CD14-positive monocyte (primary cell): ENCODE measurements around the gene MYOC. TPM values are rescaled to one million over a fixed set of nuclear protein-coding genes. Genes with fewer than 3 reads are reported as not detected.

ENCODE experiments used
- DNase-seq, 3 donors: peaks; one replicate each; pipeline ENCODE4 v3.0.0-alpha.2; 2011 to 2022
- H2AFZ ChIP-seq: 2 replicates; pipeline ENCODE4 v1.6.0; 2012; ENCODE audit warnings: mild to moderate bottlenecking, low read depth, low read length, inconsistent platforms; ENCODE audit not compliant: insufficient read depth, poor library complexity, severe bottlenecking
- H3K27ac ChIP-seq, 2 donors: 1 replicate in 1 of 2; 2 replicates in 1 of 2; pipeline ENCODE4 v1.5.1; 2012 to 2013; ENCODE audit warnings: low read length in 2 of 2, control low read depth in 1 of 2, inconsistent platforms in 1 of 2, low read depth in 1 of 2, mild to moderate bottlenecking in 1 of 2
- H3K27me3 ChIP-seq, 2 donors: one replicate each; pipeline versions ENCODE4 v1.6.0 to v1.6.1; 2011 to 2013; ENCODE audit warnings: low read length in 2 of 2; ENCODE audit not compliant: control insufficient read depth in 2 of 2, insufficient read depth in 2 of 2
- H3K36me3 ChIP-seq, 2 donors: replicated peaks in 1 of 2; 1 replicate in 1 of 2; 2 replicates in 1 of 2; pipeline versions ENCODE4 v1.5.1 to v1.6.1; 2012 to 2013; ENCODE audit warnings: low read length in 2 of 2, control low read depth in 1 of 2, inconsistent platforms in 1 of 2, mild to moderate bottlenecking in 1 of 2; ENCODE audit not compliant: insufficient read depth in 2 of 2, control insufficient read depth in 1 of 2
- H3K4me1 ChIP-seq, 2 donors: 1 replicate in 1 of 2; 2 replicates in 1 of 2; pipeline versions ENCODE4 v1.5.1 to v1.6.1; 2012 to 2013; ENCODE audit warnings: low read length in 2 of 2, control low read depth in 1 of 2, inconsistent platforms in 1 of 2, mild to moderate bottlenecking in 1 of 2, moderate library complexity in 1 of 2; ENCODE audit not compliant: insufficient read depth in 2 of 2, control insufficient read depth in 1 of 2
- H3K4me2 ChIP-seq: replicated peaks from 2 replicates; pipeline ENCODE3; 2012; ENCODE audit warnings: low read length, moderate library complexity, mild to moderate bottlenecking; ENCODE audit not compliant: poor library complexity, severe bottlenecking; ENCODE audit errors: extremely low read depth
- H3K4me3 ChIP-seq, 3 experiments: fragments of 200-600 bp in 1 of 3; sonication (generic) in 1 of 3; replicated peaks in 1 of 3; 1 replicate in 2 of 3; 2 replicates in 1 of 3; pipeline ENCODE4 v1.5.1; 2011 to 2013; ENCODE audit warnings: low read length in 3 of 3, mild to moderate bottlenecking in 3 of 3, control low read depth in 2 of 3, low read depth in 2 of 3, inconsistent platforms in 1 of 3, moderate library complexity in 1 of 3
- H3K79me2 ChIP-seq: 2 replicates; pipeline ENCODE4 v1.6.0; 2012; ENCODE audit warnings: mild to moderate bottlenecking, control low read depth, inconsistent platforms, low read length, moderate library complexity; ENCODE audit not compliant: insufficient read depth
- H3K9ac ChIP-seq: 2 replicates; pipeline ENCODE4 v1.6.0; 2017; ENCODE audit warnings: low read length, mild to moderate bottlenecking; ENCODE audit not compliant: insufficient read depth, poor library complexity, severe bottlenecking
- H3K9me3 ChIP-seq, 2 donors: replicated peaks in 1 of 2; 1 replicate in 1 of 2; 2 replicates in 1 of 2; pipeline versions ENCODE4 v1.5.1 to v1.6.1; 2012 to 2013; ENCODE audit warnings: low read length in 2 of 2, control low read depth in 1 of 2; ENCODE audit not compliant: control insufficient read depth in 1 of 2, insufficient read depth in 1 of 2
- H4K20me1 ChIP-seq: 2 replicates; pipeline ENCODE4 v1.6.0; 2012; ENCODE audit warnings: mild to moderate bottlenecking, low read length, control low read depth, moderate library complexity; ENCODE audit not compliant: insufficient read depth
- H3K27ac Mint-ChIP-seq, 7 donors: one replicate each; pipeline ENCODE4 v1.8.0; 2020; ENCODE audit warnings: mild to moderate bottlenecking in 7 of 7, mixed read lengths in 7 of 7, moderate library complexity in 6 of 7, inconsistent platforms in 2 of 7
- H3K27me3 Mint-ChIP-seq, 3 donors: one replicate each; pipeline ENCODE4 v1.8.0; 2021 to 2022; ENCODE audit warnings: low read depth in 3 of 3, mild to moderate bottlenecking in 3 of 3, mixed read lengths in 3 of 3, moderate library complexity in 3 of 3, inconsistent platforms in 1 of 3
- H3K36me3 Mint-ChIP-seq, 2 donors: one replicate each; pipeline ENCODE4 v1.8.0; 2020; ENCODE audit warnings: mixed read lengths in 2 of 2, inconsistent platforms in 1 of 2, mild to moderate bottlenecking in 1 of 2
- H3K4me1 Mint-ChIP-seq: one replicate; pipeline ENCODE4 v1.8.0; 2020; ENCODE audit warnings: mild to moderate bottlenecking, mixed read lengths
- H3K4me3 Mint-ChIP-seq, 2 donors: one replicate each; pipeline ENCODE4 v1.8.0; 2020; ENCODE audit warnings: mild to moderate bottlenecking in 2 of 2, mixed read lengths in 2 of 2, moderate library complexity in 1 of 2
- H3K9me3 Mint-ChIP-seq, 7 donors: one replicate each; pipeline ENCODE4 v1.8.0; 2020 to 2022; ENCODE audit warnings: mixed read lengths in 7 of 7, mild to moderate bottlenecking in 6 of 7, moderate library complexity in 6 of 7, inconsistent platforms in 2 of 7
- WGBS: methylation state at CpG from one replicate; pipeline ENCODE4 v1.1.5; 2013; ENCODE audit warnings: missing lambda C conversion rate; ENCODE audit not compliant: insufficient coverage; 5-methylcytosine and 5-hydroxymethylcytosine counted together
- intact Hi-C, 2 donors: fragments of 100-400 bp; cut with micrococcal nuclease; formaldehyde crosslinking; loops; one replicate each; pipeline versions ENCODE4 v1.15.0 to v1.15.1; 2023
- polyA plus RNA-seq, 3 donors: library from polyadenylated mRNA; depleted of rRNA in 1 of 3; unstranded in 2 of 3; stranded (reverse) in 1 of 3; fragments of 300-500 nt in 2 of 3; fragments of >200 nt in 1 of 3; fragmentation: Illumina TruSeq in 2 of 3; gene quantifications; 1 replicate in 2 of 3; 2 replicates in 1 of 3; pipeline ENCODE4 v1.2.3, GENCODE V29; 2012 to 2021
- TF ChIP-seq, protein P1 (sequence below): fragments of 200-600 bp; IDR thresholded peaks from one replicate; pipeline ENCODE4 v1.8.0; 2022; ENCODE audit warnings: antibody characterized with exemption, mild to moderate bottlenecking

The MYOC gene
- polyA plus RNA-seq, 3 donors: not detected

DNA sequence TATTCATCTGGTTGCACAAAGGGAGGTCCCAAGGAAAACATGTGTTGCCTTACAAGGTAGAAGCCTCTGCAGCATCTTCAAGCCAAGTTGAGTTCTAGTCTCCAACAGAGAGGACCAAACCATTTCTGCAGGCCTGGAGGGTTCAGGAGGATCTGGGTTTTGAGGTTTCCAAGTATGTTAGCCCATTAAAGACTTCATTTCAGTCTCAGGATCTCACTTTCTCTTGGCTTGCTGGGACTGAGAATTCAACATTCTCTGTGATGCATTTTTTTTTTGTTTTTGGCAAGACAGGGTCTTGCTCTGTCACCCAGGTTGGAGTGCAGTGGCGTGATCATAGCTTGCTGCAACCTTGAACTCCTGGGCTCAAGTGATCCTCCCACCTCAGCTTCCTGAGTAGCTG is 39.2 kb downstream of the MYOC start:
- TF ChIP-seq, protein P1, sequence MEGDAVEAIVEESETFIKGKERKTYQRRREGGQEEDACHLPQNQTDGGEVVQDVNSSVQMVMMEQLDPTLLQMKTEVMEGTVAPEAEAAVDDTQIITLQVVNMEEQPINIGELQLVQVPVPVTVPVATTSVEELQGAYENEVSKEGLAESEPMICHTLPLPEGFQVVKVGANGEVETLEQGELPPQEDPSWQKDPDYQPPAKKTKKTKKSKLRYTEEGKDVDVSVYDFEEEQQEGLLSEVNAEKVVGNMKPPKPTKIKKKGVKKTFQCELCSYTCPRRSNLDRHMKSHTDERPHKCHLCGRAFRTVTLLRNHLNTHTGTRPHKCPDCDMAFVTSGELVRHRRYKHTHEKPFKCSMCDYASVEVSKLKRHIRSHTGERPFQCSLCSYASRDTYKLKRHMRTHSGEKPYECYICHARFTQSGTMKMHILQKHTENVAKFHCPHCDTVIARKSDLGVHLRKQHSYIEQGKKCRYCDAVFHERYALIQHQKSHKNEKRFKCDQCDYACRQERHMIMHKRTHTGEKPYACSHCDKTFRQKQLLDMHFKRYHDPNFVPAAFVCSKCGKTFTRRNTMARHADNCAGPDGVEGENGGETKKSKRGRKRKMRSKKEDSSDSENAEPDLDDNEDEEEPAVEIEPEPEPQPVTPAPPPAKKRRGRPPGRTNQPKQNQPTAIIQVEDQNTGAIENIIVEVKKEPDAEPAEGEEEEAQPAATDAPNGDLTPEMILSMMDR: no peak
- H3K9me3 Mint-ChIP-seq: peaks cover 0 to 10% (median 2%) of the 10 kb centered on the region in 7 donors
- Histone ChIP-seq H2AFZ (no peak overlapping the region), H3K9me3 (peaks cover 0 to 5% of the 10 kb centered on the region in 2 donors), H3K27ac (no peak overlapping the region), H3K27me3 (no peaks in the 10 kb centered on the region), H3K9ac (no peak overlapping the region), H3K4me3 (no peak overlapping the region), H3K4me2 (no peak overlapping the region), H3K4me1 (peaks cover 0 to 6% of the 10 kb centered on the region in 2 donors), H3K79me2 (no peaks in the 10 kb centered on the region), H4K20me1 (no peaks in the 10 kb centered on the region), H3K36me3 (no peaks in the 10 kb centered on the region)
- no peak overlapping the region for H3K4me3 Mint-ChIP-seq
- peaks cover 8% of the 10 kb centered on the region for H3K4me1 Mint-ChIP-seq
- intact Hi-C loops: no loop called here
- WGBS: 86% methylated on average over 1 of the region's 1 CpG
- no peak overlapping the region for H3K27ac Mint-ChIP-seq
- no peak for DNase-seq
- H3K27me3 Mint-ChIP-seq: no peaks in the 10 kb centered on the region
- no peaks in the 10 kb centered on the region for H3K36me3 Mint-ChIP-seq

DNA sequence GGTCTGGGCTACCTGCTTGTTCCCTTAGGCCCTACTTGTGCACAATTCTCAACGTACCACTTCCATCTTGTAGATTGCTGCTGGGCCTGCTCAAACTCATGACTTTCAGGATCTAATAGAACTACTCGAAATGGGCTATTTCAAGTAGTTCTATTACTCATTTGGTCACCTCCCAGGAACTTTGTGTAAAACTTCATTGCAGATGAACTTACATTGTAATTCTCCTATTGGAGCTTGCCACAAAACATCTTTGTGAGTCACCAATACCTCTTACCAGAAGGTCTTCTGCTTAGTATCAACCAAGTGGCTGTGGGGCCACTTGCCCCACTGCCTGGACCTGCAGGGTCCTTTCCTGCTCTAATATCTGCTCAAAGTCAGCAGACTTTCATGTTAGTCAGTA is 41.2 kb downstream of the MYOC start:
- no peaks in the 10 kb centered on the region for H4K20me1 ChIP-seq
- Mint-ChIP-seq H3K4me3 (no peak overlapping the region), H3K27me3 (no peaks in the 10 kb centered on the region), H3K9me3 (peaks cover 0 to 17% (median 2%) of the 10 kb centered on the region in 7 donors), H3K27ac (no peak overlapping the region), H3K4me1 (peaks cover 11% of the 10 kb centered on the region), H3K36me3 (no peaks in the 10 kb centered on the region)
- TF ChIP-seq, protein P1: no peak
- no peak overlapping the region for H3K4me2 ChIP-seq
- no peak overlapping the region for H3K9ac ChIP-seq
- H3K27ac ChIP-seq: no peak overlapping the region
- WGBS: no CpG with 5 or more reads among the region's 2 CpGs
- no peaks in the 10 kb centered on the region for H3K27me3 ChIP-seq
- no peak for DNase-seq
- no peak overlapping the region for H3K4me3 ChIP-seq
- no peaks in the 10 kb centered on the region for H3K79me2 ChIP-seq
- H2AFZ ChIP-seq: no peak overlapping the region
- intact Hi-C loops: no loop called here
- H3K36me3 ChIP-seq: no peaks in the 10 kb centered on the region
- H3K9me3 ChIP-seq: peaks cover 0 to 5% of the 10 kb centered on the region in 2 donors
- peaks cover 0 to 6% of the 10 kb centered on the region in 2 donors for H3K4me1 ChIP-seq
